GM12878 (cell line): ENCODE data around the gene PALS2. TPM values are rescaled to one million over a fixed set of nuclear protein-coding genes. Genes with fewer than 3 reads are reported as not detected.

Experiments used
- ATF7 ChIP-seq: fragments of 450-650 bp; IDR thresholded peaks from 2 replicates; pipeline ENCODE4 v1.6.1; 2016; ENCODE audit warnings: low read depth, mild to moderate bottlenecking
- BACH1 ChIP-seq: fragments of 450-650 bp; IDR thresholded peaks from 2 replicates; pipeline ENCODE4 v1.6.1; 2017; ENCODE audit warnings: mild to moderate bottlenecking, borderline replicate concordance
- BCL3 ChIP-seq: IDR thresholded peaks from 2 replicates; pipeline ENCODE4 v1.6.1; 2011; ENCODE audit warnings: borderline replicate concordance, low read depth, mild to moderate bottlenecking, moderate library complexity, low read length; ENCODE audit not compliant: insufficient read depth, poor library complexity, severe bottlenecking
- EED ChIP-seq: sonication (generic); IDR thresholded peaks from 2 replicates; pipeline ENCODE4 v1.6.1; 2016; ENCODE audit warnings: antibody characterized with exemption, low read depth
- EP300 ChIP-seq, 2 experiments: fragments of 150-350 bp in 1 of 2; IDR thresholded peaks; 2 replicates each; pipeline ENCODE4 v1.6.1; 2011 to 2012; ENCODE audit warnings: low read depth in 2 of 2, low read length in 2 of 2, borderline replicate concordance in 1 of 2, improper control_type of control experiment in 1 of 2, inconsistent platforms in 1 of 2; ENCODE audit not compliant: control insufficient read depth in 1 of 2
- GABPA ChIP-seq: IDR thresholded peaks from 2 replicates; pipeline ENCODE4 v1.6.1; 2014; ENCODE audit warnings: antibody characterized with exemption, low read depth, mild to moderate bottlenecking, inconsistent platforms
- GATAD2B ChIP-seq: fragments of 450-650 bp; conservative IDR thresholded peaks from 2 replicates; pipeline ENCODE4 v1.6.1; 2017; ENCODE audit warnings: low read depth, mild to moderate bottlenecking, moderate library complexity
- HDGF ChIP-seq: fragments of 450-650 bp; IDR thresholded peaks from 2 replicates; pipeline ENCODE4 v1.6.1; 2016; ENCODE audit warnings: antibody characterized with exemption
- HSF1 ChIP-seq: fragments of 150-350 bp; IDR thresholded peaks from 2 replicates; pipeline ENCODE4 v1.6.1; 2014; ENCODE audit warnings: mild to moderate bottlenecking, low read depth, low read length
- IKZF1 ChIP-seq: fragments of 450-650 bp; conservative IDR thresholded peaks from 2 replicates; pipeline ENCODE4 v1.6.1; 2017; ENCODE audit warnings: antibody characterized with exemption, mild to moderate bottlenecking
- LARP7 ChIP-seq: fragments of 450-650 bp; IDR thresholded peaks from 2 replicates; pipeline ENCODE4 v1.6.1; 2017; ENCODE audit warnings: mild to moderate bottlenecking
- MEF2A ChIP-seq: IDR thresholded peaks from 2 replicates; pipeline ENCODE4 v1.6.1; 2011; ENCODE audit warnings: low read depth, mild to moderate bottlenecking, low read length, moderate library complexity; ENCODE audit not compliant: insufficient read depth
- MTA2 ChIP-seq: fragments of 450-650 bp; IDR thresholded peaks from 2 replicates; pipeline ENCODE4 v1.6.1; 2016; ENCODE audit warnings: low read depth, mild to moderate bottlenecking, moderate library complexity
- MXI1 ChIP-seq: fragments of 150-350 bp; IDR thresholded peaks from 2 replicates; pipeline ENCODE4 v1.6.1; 2011; ENCODE audit warnings: low read depth, mild to moderate bottlenecking, inconsistent platforms, low read length, improper control_type of control experiment
- MYB ChIP-seq: fragments of 150-350 bp; IDR thresholded peaks from 2 replicates; pipeline ENCODE4 v1.6.1; 2014; ENCODE audit warnings: mild to moderate bottlenecking, low read depth, low read length, borderline replicate concordance
- NFXL1 ChIP-seq: fragments of 450-650 bp; IDR thresholded peaks from 2 replicates; pipeline ENCODE4 v1.6.1; 2017; ENCODE audit warnings: antibody characterized with exemption, mild to moderate bottlenecking, borderline replicate concordance
- NFYB ChIP-seq: IDR thresholded peaks from 2 replicates; pipeline ENCODE4 v1.6.1; 2011; ENCODE audit warnings: low read depth, mild to moderate bottlenecking, low read length, improper control_type of control experiment, moderate library complexity; ENCODE audit not compliant: insufficient read depth
- POLR2AphosphoS2 ChIP-seq: IDR thresholded peaks from 2 replicates; pipeline ENCODE4 v1.6.1; 2011; ENCODE audit warnings: low read depth, mild to moderate bottlenecking, low read length, improper control_type of control experiment, moderate library complexity
- RCOR1 ChIP-seq: conservative IDR thresholded peaks from 2 replicates; pipeline ENCODE4 v1.6.1; 2012; ENCODE audit warnings: low read depth, low read length, improper control_type of control experiment
- RELB ChIP-seq: fragments of 450-650 bp; IDR thresholded peaks from 2 replicates; pipeline ENCODE4 v1.6.1; 2017; ENCODE audit warnings: low read depth, mild to moderate bottlenecking, moderate library complexity
- RUNX3 ChIP-seq: IDR thresholded peaks from 2 replicates; pipeline ENCODE4 v1.6.1; 2012; ENCODE audit warnings: low read length, inconsistent platforms
- SREBF1 ChIP-seq: IDR thresholded peaks from 2 replicates; pipeline ENCODE4 v1.6.1; 2012; ENCODE audit warnings: mild to moderate bottlenecking, low read length
- SRF ChIP-seq, 2 experiments: IDR thresholded peaks; 2 replicates each; pipeline ENCODE4 v1.6.1; 2011; ENCODE audit warnings: low read depth in 2 of 2, low read length in 2 of 2, mild to moderate bottlenecking in 1 of 2, moderate library complexity in 1 of 2
- USF1 ChIP-seq: IDR thresholded peaks from 2 replicates; pipeline ENCODE4 v1.6.1; 2011; ENCODE audit warnings: borderline replicate concordance, low read depth, mild to moderate bottlenecking, moderate library complexity, mixed read lengths, low read length; ENCODE audit not compliant: insufficient read depth; ENCODE audit errors: extremely low read length
- WRNIP1 ChIP-seq: IDR thresholded peaks from 2 replicates; pipeline ENCODE4 v1.6.1; 2011; ENCODE audit warnings: low read depth, low read length, improper control_type of control experiment, borderline replicate concordance
- YY1 ChIP-seq: IDR thresholded peaks from 2 replicates; pipeline ENCODE4 v1.6.1; 2011; ENCODE audit warnings: low read depth, mild to moderate bottlenecking, low read length
- polyA plus RNA-seq, 11 experiments: library from polyadenylated mRNA; depleted of rRNA in 4 of 11; unstranded in 6 of 11; stranded (reverse) in 5 of 11; fragments of >200 nt; fragmentation: Nextera tagmentation in 4 of 11; fragmentation: Illumina TruSeq in 1 of 11; extraction: Ambion mirVana in 4 of 11; extraction: Trizol in 1 of 11; gene quantifications; 1 replicate in 1 of 11; 2 replicates in 10 of 11; pipeline versions ENCODE4 v1.2.1 to v1.2.3, GENCODE V29; 2011 to 2016; ENCODE audit warnings: inconsistent platforms in 2 of 11, missing spikeins in 2 of 11, low read depth in 1 of 11
- total RNA-seq, 4 experiments: library from RNA; depleted of rRNA in 3 of 4; stranded (reverse); fragments of >200 nt in 3 of 4; fragmentation: Illumina TruSeq in 1 of 4; extraction: Trizol in 1 of 4; gene quantifications; 2 replicates each; pipeline versions ENCODE4 v1.2.1 to v1.2.3, GENCODE V29; 2013 to 2021

Gene PALS2
- total and polyA plus RNA-seq, 10 of the 15 experiments (the other 5 are each of a cell fraction or from before 2014, with no cell fraction given), result 10.7 to 53.5 (median 20.1) TPM

- TF ChIP-seq MXI1, result no peak; the same call in 1 of the 2 replicates
- no peak for TF ChIP-seq EED
- no peak for TF ChIP-seq BCL3
- peak; percentile 55 for TF ChIP-seq IKZF1
- peak; percentile 26 for TF ChIP-seq LARP7
- no peak for TF ChIP-seq SRF (IDR thresholded peaks at IDR 0.05; ENCODE audit: low read depth in 2 of 2, low read length in 2 of 2)
- TF ChIP-seq RELB, result 0 out of 2 replicates have a peak, but pooled peaks have one; percentile 32
- no peak for TF ChIP-seq GABPA
- TF ChIP-seq RUNX3, result peak; percentile 43; the same call in 1 of the 2 replicates
- TF ChIP-seq MYB, result no peak
- TF ChIP-seq MEF2A, result 0 out of 2 replicates have a peak, but pooled peaks have one; percentile 6
- TF ChIP-seq YY1, result no peak
- TF ChIP-seq WRNIP1, result no peak
- TF ChIP-seq EP300 (IDR thresholded peaks at IDR 0.05; ENCODE audit: borderline replicate concordance in 1 of 2, control insufficient read depth in 1 of 2, low read depth in 2 of 2, low read length in 2 of 2), result no peak
- no peak for TF ChIP-seq MTA2
- TF ChIP-seq NFXL1, result no peak
- TF ChIP-seq HDGF, result no peak
- no peak for TF ChIP-seq HSF1
- TF ChIP-seq SREBF1, result no peak
- no peak for TF ChIP-seq NFYB
- no peak for TF ChIP-seq USF1
- no peak for TF ChIP-seq RCOR1
- no peak for TF ChIP-seq ATF7
- no peak for TF ChIP-seq POLR2AphosphoS2
- TF ChIP-seq GATAD2B, result peak; percentile 65
- TF ChIP-seq BACH1, result peak; percentile 19; the same call in 1 of the 2 replicates
These were observed 494 bp downstream of the PALS2 start (continued) for GRCh38 chr7:24573554-24574338.
